GM04504 (cell line): ENCODE results near the gene PTPN9.
A peak's percentile ranks its signal among the peaks of the same experiment; 100 is the strongest.
"Not testable (repeated sequence)": the region's sequence is repeated elsewhere in the genome, so short reads cannot be mapped to it uniquely, and the experiment has no call there.

Source experiments
- DNase-seq: peaks from one replicate; pipeline ENCODE4 v3.0.0-alpha.2; 2012; ENCODE audit warnings: low read depth

The PTPN9 gene

DNA sequence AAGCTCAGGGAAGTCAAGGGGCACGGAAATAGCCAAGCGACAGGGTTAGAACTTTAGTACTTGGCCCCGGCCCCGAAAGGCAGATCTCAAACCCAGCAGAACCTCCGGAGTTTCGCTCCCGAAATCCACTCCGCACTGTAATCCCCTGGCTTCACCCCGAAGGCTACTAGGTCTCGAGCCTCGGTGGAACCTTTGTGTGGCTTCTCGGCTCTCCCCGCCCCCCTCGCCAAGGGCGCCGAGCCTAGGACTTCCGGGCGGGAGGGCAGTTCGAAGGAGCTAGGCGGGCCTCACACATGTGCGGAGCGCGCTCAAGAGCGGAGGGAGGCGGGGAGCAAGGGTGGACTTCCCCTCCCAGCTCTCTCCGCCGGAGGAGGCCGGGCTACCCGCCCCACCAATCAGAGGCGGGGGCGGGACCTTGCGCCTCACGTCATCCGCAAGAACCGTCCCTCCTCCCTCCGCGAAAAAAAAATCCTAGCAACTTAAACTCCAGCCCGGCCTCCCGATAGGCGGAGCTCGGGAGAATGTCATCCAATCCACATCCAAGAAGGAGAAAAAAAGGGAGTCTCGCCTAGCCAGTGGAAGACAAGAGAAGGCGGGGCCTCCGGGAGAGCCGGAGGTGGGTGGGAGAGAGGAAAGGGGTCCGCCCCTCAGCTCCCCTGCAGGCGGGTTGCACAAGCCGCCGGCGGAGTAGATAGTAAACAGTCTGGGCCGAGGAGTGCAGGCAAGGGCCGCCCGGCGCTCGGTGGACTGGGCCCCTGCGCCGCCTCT is 125.2 kb downstream of the PTPN9 start:
- peak; percentile 99 for DNase-seq

DNA sequence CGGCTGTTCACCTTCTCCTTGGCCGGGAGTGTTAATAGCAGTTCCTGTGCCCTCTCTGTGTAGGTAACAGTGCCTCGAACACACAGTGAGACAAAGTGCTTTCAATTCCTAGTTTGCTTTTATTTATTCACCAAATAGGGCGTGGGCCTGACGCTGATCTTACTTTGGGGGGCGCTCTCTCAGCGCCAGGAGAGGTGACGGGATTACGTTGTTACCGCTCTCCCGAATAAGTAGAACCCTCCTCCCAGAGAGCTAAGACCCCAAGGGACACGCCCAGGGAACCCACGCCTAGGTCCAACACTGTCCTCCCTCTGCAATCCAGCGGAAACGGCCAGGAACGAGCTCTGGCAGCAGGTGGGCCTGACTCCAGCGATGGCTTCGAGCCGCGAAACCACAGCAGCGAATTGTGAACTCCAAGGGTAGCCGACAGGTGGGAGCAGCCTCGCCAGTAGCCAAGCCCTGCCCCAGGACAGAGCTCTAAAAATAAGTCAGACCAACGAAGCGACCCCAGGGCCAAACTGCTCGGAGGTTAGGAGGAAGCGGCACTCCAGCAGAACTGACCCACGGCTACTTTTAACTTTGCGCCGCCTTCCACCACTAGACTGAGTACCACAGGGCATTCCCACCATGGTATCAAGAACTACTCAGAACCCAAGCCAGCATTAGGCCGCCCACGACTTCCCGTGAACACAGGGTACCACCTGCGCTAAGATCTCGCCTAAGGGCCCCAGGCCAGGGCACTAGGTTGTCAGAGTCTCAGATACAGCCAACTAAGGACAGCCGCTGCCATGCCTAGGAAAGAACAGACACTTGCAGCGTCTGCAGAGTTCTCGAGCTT is 126.0 kb downstream of the PTPN9 start:
- no peak for DNase-seq

DNA sequence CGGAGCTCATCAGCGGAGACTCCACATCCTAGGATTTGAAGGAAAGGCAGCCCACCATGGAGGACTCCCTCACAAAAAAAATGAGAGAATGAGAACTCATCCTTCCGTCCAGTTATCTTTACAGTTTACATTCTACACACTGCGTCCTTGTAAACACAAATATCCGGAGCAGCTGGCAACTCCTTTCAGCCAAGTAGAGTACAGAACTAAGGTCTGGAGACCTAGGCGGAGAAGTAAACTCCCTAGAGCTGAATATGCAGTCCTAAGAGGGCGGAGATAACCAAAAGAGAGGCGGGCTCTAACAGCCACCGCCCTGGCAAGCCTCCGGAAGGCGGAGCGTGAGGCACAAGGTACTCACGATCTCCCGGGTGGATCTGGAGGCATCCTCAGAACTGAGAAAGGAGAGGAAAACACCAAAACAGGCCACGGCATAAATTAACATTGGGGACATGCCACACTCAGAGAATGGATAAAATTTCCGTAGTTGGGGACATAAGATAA is 126.7 kb downstream of the PTPN9 start:
- DNase-seq = peak; percentile 58

DNA sequence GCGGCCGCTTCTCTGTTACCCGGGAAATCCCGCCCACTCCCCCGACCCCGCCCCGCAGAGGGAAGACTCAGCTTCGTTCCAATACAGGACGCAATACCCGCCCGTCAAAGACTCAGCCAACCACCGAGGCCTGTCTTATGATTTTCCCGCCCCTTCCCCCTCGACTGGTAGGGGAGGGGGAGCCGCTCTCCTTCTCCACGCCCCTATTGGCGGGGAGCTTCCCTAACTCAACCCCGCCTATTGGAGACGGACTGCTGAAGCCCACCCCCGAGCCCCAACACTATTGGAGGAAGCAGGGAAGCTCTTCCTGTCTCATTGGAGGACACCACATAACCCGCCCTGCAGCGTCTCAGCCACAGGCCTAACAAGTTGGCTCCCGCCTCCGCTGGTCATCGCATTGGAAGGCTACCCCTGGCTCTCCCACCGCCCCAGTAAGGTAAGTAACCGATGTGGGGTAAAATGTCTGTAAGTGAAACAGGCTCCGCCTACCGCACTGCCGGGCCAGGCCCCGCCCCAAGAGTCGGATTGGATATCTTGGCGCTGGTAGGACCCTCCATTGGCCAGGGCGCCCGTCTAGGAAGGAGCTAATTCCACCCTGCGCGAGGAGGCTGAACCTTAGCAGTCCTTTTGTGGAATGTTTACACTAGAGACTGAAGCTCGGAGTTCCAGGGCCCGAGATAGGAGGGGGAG is 127.3 kb downstream of the PTPN9 start, which contains the start of gene SIN3A:
TSS of gene SIN3A (minus strand) at position 17 of the 690 bp plus-strand sequence. CDS start 21,315 bp downstream, outside the sequence.
- peak; percentile 100 for DNase-seq

DNA sequence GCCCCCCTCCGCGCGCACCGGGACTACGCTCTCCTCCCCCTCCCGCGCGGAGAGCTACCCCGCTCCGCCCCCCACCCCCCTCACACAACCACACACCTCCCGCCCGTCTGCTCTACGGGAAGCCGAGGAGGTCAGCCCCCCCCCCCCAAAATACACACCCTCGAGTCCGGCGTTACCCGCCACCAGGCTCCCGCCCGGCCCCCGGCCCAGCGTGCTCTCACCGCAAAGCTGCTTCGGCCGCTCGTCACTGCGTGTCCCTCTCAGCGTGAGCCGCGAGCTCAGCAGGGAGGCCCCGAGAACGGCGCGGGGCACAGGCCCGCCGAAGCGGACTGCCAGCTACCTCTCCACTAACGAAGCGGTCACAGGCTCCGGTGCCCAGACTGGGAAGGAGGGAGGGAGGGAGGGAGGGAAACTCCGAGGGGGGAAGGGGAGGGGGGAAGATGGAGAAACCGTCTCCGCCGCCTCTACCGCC is 127.9 kb downstream of the PTPN9 start:
- no peak for DNase-seq

DNA sequence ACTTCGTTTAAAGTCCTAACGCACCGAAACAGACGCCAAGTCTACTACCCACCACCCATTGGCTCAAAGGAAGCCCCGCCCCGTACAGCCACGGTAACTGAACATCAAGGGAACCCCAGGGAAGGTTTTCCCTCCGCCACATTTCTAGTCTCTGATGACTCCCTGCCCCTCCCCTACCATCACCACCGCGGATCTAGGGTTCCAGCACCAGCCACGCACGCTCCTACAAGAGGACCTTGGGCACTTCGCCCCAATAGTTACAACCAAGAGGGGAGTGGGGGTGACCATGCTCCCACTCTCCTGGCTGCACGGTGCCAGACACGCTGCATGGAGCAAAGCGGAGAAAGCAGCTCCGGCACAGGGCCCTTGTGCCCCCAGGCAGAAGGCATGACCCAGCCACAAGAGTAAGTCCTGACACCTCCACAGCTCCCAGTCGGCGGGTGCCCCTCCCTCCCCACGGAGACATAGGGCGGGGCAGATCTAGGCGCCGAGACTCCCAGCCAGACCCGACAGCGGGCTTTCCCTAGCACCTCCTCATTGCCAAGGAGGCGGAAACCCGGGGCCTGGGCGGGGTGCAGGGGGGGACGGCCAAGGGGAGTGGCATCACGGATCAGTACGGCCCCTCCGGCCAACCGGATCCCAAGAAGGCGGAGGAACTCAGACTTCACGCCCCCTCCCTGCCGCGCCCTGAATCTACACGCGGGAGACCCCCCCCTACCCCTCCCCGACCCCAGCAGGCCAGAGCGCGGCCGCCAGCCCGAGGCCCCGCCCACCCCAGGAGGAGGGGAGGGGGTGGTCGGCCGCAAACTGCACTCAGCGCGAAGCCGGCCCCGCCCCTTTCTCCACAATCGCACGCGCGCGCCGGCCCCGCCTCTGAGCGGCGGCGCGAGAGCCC is 128.6 kb downstream of the PTPN9 start:
- DNase-seq = peak; percentile 93

DNA sequence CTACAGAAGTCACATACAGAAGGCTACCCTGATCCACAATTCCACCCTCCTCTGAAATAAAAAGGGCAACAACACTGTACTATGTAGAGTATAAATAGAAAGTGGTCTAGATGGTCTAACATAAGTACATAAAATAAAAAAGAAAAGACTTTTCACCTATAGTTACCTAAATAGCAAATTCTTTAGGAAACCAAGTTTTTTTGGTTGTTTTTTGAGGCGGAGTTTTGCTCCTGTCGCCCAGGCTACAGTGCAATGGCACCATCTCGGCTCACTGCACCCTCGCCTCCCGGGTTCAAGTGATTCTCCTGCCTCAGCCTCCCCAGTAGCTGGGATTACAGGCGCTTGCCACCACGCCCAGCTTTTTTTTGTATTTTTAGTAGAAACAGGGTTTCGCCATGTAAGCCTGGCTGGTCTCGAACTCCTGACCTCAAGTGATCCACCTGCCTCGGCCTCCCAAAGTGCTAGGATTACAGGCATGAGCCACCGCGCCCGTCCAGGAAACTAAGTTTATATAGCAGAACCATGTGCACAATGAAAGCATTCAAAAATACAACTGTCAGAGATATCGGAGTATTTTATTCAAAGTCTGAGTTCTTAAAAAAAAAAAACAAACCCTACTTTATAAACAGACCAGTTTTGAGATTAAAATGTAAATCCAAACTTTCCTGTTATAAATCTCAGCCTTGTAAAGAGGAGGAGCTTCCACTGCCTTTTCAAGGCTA is 129.4 kb downstream of the PTPN9 start:
- DNase-seq = no peak

DNA sequence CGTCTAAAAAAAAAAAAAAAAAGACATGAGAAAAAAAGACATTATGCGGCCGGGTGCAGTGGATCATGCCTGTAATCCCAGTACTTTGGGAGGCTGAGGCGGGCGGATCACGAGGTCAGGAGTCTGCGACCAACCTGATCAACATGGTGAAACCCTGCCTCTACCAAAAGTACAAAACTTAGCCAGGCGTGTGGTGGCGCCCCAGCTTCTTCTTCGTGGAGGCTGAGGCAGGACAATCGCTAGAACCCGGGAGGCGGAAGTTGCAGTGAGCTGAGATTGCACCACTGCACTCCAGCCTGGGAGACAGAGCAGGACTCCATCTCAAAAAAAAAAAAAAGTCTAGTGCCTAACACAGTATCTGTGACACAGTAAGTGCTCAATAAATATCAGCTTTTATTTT is 130.9 kb downstream of the PTPN9 start:
- DNase-seq = not testable (repeated sequence)

DNA sequence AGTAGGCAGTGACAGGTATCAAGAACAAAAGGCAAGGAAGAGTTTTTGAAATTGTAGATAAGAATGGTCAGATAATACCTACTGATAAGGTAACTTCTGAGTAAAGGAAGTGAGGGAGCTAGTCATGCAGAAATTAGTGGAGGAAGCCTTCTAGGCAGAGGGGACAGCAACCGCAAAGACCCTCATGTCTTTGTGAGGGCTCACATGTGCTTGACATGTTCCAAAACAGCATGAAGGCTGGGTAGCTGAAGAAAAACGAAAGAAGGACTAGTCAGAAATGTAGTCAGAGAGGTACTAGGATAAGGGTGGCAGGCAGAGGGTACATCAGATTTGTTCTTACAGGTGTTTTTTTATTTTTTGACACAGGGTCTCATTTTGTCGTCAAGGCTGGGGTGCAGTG is 133.0 kb downstream of the PTPN9 start:
- no peak for DNase-seq

DNA sequence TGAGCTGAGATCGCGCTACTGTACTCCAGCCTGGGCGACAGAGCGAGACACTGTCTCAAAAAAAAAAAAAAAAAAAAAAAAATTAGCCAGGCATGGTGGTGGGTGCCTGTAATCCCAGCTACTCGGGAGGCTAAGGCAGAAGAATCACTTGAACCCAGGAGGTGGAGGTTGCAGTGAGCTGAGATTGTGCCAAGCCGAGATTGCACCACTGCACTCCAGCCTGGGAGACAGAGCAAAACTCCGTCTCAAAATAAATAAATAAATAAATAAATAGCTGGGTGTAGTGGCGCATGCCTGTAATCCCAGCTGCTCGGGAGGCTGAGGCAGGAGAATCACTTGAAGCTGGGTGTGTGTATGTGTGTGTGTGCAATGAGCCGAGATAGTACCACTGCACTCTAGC is 133.8 kb downstream of the PTPN9 start:
- not testable (repeated sequence) for DNase-seq

DNA sequence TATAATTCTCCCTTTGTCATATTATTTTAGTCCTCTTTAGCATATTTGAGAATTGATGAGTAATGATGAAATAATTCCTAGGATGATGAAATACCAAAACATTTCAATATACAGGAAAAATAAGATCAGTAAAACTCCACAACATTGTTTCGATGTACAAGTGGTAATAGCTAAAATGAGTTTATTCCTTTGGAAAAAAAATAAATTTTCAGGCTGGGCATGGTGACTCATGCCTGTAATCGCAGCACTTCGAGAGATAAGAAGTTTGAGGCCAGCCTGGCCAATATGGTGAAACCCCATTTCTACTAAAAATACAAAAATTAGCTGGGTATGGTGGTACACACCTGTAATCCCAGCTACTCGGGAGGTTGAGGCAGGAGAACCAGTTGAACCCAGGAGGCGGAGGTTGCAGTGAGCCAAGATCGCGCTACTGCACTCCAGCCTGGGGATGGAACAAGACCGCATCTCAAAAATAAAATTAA is 135.1 kb downstream of the PTPN9 start:
- DNase-seq = not testable (repeated sequence)

DNA sequence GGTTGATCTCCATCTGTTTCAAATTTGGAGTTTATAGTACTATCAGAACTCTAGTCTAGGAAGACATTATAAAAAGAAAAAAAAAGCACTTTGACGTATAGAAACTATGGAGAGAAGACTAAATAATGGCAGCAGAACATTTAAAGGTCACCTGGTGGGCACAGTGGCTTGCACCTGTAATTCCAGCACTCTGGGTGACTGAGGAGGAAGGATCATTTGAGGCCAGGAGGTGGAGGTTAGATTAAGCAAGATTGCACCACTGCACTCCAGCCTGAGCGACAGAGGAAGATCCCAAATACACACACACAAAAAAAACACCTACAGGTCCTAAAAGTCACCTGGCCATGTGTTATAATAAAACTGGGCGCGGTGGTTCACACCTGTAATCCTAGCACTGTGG is 141.4 kb downstream of the PTPN9 start:
- DNase-seq = no peak

DNA sequence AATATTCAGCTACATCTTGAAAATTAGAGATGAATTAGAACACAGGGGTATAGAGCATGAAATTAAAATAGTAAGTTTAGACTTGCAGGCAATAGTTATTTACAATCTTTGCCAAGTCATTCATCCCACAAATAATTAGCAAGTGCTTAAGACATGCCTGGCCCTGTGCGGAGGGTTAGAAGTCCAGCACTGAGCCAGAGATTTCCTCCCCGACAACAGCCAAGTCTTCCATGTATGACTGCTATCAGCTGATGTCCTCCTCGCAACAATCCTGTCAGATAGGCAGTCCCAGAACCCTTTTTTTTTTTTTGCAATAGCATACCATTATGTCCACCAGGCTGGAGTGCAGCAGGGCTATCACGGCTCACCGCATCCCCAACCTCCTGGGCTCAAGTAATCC is 142.2 kb downstream of the PTPN9 start:
- no peak for DNase-seq

DNA sequence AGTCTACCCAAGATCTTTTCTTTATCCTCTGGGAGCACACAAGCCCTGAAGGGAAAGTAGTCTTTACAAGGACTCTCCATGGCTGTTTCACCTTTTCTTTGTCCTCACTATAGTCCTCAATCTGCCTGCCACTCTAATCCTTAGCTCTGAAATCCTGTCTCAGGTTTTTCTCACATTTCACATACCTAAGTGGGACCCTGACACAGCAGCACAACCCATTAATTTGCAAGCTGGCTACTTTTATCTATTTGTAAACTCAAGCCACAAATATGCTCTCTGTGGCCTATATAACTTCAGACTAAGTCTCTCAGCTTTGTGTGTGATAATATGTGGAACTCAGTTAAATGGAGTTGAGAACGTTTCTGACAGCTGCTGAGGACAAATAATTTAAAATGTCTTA is 147.4 kb downstream of the PTPN9 start:
- DNase-seq = no peak

DNA sequence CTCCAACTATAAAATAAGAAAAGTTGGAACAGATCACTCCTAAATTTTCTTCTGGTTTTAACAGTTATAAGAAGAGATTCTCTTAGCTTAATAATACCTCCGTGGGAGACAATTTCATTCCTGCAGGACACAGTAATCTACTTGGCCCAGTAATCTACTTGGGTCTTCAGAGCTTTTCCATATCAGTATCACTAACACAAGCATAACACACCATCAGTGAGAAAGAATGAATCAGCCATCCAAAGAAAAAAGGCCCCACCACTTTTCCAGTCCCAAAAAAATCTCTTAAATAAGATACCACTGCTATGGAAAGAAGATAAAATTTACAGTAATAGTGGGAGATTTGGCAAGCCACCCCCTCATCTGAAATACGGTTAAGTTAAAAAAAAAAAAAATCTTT is 147.8 kb downstream of the PTPN9 start:
- no peak for DNase-seq

DNA sequence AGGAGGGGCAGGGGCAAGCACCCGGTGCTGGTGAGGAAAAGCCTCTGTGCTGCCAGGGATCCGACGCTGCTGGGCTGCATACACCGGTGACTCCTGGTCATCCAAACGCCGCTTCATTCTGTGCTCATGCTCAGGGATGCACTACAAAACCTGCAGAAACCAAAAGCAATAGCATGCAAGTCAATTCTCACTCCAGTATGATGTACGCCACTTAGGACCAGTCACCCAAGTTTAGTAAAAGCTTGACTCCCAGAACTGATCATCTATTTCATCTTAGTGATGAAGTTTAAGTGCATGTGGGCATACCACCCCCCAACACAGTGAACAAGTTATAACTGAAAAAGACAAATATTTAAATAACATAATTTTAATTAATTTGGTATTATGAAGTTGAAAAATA is 148.9 kb downstream of the PTPN9 start:
- DNase-seq = no peak

DNA sequence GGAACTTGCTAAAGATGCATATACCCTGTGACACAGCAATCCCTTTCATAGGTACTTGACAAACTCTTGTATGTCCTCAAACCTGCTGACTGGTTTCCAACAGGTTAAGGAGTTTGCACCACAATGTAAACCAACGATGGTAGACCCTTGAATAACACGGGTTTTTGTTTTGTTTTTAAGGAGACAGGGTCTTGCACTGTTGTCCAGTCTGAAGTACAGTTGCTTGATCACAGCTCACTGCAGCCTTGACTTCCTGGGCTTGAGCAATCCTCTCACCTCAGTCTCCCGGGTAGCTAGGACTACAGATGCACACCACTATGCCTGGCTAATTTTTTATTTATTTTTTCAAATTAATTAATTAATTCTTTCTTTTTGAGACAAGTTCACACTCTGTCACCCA is 151.0 kb downstream of the PTPN9 start:
- DNase-seq = no peak

DNA sequence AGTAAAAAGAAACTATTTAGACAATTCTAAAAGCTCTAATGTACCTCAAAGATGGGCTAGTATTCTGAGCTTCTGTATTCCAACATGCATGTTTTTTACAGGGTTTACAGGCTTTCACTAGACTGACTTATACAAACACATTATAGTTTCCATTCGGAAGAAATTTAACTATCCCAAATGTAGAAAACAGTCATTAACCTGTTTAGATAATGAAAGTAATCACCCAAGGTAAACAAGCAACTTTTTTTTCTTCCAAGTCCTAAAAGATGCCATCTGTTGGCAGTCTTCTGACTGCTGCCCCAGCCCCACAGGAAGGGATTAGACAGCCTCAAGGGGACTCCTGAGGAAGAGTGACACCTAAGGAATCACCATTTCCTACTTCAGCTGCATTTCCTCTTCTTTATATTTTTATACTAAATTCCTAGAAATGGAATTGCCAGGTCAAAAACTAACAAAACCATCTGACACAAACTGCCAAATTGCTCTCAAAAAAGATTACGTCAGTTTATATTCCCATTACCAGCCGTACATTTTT is 153.1 kb downstream of the PTPN9 start:
- no peak for DNase-seq

DNA sequence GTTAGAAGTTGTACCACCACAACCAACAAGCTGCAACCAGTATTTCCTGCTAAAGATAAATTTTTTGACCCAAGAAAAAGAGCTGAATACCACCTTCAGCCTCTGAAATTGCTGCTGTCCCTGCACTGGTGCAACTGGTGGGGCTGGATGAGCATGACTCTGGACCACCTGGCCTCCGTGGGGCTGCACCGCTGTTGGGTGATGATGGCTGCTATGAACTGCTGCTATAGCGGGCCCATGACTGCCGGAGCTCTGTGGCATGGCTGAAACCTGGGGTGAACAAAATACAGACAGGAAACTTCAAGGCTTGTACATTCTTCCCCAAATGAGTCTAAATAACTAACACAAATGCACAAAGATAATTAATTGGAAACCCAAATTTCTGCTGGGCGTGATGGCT is 156.6 kb downstream of the PTPN9 start:
- DNase-seq = no peak

DNA sequence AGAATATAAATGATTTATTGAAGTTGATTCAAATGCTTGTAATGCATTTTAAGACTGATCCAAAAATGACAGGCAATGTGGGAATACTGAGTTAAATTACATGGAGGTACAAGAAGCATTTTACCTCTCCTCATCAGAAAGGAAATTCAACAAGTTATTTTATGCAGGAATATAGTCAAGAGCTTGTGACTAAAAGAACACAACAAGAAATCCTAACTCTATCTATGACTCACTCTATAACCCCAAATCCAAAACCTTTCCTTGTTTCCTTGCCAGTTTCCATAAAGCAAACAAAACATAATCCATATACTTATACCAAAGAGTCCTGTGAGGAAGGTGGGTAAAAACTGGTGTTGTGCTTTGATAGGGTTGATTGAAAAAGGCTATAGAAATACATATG is 158.4 kb downstream of the PTPN9 start:
- no peak for DNase-seq
